Activated CD4-positive, alpha-beta T cell treated with anti-CD3 and anti-CD28 coated beads, Interleukin-2, amount 50 U/mL, for 4 hours (primary cell): ENCODE data around the gene NAA25.
"Not testable (repeated sequence)": the region's sequence is repeated elsewhere in the genome, so short reads cannot be mapped to it uniquely, and the experiment has no call there.

Experiments
- DNase-seq, 2 experiments: peaks; one replicate each; pipeline ENCODE4 v3.0.0-alpha.2; 2020

The NAA25 gene

DNA sequence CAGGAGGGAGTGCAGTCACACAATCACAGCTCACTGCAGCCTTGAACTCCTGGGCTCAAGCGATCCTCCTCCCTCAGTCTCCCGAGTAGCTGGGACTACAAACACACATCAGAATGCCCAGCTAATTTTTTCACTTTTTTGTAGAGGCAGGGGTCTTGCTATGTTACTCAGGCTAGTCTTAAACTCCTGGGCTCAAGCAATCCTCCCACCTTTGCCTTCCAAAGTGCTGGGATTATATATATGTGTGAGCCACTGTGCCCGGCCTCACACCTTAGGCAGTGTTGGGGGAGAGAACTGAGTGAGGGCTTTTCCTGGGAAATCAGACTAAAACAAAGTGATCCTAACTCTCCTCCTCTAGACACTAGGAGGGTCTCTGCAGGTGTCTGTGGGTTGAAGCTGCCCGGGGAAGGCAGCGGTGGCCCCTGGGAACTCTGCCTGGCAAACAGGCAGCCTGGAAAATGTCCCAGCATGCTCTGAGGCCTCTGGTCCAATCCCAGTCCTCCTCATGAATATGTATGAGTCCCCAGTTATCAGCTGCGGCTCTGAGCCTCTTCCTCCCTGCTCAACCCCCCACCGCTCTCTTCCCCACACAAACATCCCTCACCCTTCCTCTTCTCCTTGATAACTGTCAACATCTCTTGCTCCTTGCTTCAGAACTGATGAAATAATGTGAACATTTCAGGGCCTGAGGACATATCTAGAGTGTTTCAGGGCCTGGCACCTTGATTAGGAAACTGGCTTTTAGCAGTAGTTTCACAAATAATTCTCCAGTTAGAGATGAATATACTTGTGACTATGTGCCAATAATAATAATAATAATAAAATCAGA is 7.9 kb upstream of the NAA25 start:
- no peak for DNase-seq

DNA sequence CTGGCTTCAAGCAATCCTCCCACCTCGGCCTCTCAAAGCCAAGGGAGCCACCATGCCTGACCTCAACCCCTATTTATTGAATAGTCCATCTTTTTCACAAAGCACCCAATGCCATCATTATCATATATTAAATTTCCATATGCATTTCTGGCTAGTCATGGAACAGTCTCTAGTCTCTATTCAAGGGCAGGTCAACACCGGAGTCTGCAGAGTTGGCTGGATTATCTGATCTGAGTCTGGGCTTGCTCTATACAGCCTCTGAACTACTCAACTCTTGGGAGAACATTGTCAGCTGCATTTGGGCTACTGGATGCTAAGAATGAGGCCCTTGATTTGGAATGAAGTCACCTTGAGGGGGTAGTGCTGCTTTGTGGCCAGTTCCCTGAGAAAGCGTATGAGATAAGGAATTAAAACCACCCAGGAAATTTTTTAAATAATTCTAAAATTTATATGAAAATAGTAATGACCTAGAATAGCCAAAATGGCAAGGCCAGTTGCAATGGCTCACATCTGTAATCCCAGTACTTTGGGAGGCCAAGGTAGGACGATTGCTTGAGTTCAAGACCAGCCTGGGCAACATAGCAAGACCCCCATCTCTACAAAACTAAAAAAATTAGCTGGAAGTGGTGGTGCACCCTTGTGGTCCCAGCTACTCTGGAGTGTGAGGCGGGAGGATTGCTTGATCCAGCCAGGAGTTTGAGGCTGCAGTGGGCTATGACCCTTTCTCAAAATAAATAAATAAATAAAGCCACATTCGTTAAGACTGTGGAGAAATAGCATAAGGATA is 6.9 kb upstream of the NAA25 start:
- no peak for DNase-seq

DNA sequence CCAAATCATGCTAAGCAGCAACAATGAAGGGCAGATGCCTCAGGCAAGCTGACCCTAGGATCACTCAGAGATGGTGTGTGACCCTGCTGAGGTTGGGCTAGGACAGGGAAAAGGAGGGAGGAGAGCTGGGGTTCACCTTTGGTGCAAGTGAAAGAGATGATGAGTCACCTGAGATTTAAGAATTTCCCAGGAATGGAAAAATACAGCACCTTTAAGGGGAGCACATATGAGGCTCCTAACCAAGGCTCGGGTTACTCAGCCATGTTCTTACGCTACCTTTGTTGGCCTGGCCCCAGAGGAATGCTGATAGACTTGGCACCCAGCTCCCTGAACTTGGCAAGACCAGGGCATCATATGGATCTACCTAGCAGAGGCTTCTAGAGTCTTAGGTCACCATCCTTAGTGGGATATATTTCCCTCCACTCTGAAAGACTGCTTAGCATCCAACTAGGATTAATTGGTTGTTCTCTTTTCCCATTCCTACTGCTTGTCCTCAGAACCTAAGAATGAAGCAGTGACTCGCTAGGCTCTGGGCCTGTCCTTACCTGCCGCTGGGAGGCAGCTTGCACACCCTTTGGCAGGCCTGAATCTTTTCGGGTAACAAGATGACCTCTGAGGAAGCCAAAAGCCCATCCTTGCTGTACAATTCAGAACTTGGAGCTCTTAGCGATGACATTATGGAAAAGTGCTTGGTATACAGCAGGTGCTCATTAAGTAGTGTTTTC is 4.0 kb upstream of the NAA25 start:
- no peak for DNase-seq

DNA sequence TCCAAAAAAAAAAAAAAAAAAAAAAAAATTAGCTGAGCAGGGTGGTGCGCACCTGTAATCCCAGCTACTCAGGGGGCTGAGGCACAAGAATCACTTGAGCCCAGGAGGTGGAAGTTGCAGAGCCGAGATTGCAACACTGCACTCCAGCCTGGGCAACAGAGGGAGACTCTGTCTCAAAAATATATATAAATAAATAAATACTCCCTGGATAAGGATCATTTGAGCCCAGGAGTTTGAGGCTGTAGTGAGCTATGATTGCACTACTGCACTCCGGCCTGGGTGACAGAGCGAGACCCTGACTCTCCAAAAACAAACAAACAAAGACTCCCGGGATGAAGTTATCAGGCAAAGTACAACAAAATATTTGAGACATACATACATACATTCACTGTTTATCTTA is 3.3 kb upstream of the NAA25 start:
- no peak for DNase-seq

DNA sequence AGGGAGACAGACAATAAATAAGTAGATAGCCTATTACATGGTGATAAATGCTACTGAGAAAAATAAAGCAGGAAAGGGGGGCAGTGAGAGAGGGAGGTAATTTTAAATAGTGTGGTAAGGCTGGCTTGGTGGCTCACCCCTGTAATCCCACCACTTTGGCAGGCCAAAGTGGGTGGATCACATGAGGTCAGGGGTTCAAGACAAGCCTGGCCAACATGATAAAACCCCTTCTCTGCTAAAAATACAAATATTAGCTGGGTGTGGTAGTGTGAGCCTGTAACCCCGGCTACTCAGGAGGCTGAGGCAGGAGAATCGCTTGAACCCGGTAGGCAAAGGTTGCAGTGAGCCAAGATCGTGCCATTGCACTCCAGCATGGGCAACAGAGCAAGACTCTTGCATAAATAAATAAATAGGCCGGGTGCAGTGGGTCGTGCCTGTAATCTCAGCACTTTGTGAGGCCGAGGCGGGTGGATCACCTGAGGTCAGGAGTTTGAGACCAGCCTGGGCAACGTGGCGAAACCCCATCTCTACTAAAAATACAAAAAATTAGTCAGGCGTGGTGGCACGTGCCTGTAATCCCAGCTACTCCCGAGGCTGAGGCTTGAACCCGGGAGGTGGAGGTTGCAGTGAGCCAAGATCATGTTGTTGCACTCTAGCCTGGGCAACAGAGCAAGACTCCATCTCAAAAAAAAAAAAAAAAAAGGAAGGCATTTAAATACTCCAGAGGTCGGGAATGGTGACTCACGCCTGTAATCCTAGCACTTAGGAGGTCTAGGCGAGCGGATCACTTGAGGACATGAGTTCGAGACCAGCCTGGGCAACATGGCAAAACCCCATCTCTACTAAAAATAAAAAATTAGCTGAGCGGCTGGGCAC is 2.4 kb upstream of the NAA25 start:
- not testable (repeated sequence) for DNase-seq

DNA sequence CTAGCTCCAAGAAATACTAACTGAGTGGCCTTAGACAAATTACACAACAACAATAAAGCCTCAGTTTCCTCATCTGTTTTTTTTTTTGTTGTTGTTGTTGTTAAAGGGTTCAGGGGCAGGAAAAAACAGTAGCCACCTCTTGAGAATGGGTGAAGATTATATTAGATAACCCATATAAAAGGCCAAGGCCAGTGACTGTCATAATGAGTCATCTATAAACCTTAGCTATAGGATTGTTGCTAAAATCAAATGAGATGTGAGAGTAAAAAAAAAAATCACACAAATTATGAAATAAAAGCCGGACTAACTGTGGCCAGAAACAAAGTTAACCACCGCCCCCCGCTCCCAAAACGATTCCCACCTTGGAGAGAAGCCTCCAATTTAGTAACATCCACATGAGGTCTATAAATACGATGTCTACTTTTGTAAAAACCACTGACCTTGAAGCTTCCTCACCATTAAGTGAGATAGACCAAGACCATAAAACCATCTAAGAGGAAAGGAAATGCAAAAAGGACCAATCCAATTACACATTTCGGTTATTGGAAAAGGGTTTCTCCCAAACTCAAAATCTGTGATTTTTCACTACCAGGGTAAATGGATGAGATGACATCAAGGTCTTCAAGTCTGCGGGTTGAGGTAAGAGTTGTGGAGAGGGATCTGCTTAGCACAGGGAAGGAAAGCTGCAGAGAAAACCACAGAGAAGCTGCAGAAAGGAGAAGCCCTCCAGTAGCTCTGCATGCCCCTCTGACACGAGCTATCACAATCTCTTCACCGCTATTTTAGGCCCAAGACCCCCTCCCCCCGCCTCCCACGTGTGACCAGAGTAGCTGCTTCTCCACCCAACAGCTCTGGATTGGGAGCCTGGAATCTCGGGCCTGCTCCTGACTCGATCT is 1.0 kb downstream of the NAA25 start:
- DNase-seq, result no peak

DNA sequence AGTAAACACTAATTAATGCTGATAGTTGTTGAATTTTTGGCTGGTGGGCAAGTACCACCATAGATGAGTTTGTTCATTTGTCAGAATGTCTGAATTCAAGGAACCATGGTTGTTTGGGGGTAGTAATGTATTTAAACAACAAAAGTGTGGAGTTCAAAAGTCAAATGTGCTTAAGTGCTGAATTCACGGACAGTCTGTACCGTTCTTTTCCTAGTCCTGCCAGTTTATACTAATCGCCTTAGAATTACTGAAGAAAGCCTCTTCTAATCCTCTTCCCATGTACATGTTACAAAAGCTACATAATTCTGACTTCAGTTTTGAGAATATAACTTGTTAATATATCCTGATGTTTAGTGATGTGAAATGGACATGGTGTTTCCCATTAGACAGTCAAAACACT is 2.7 kb downstream of the NAA25 start:
- DNase-seq, result no peak

DNA sequence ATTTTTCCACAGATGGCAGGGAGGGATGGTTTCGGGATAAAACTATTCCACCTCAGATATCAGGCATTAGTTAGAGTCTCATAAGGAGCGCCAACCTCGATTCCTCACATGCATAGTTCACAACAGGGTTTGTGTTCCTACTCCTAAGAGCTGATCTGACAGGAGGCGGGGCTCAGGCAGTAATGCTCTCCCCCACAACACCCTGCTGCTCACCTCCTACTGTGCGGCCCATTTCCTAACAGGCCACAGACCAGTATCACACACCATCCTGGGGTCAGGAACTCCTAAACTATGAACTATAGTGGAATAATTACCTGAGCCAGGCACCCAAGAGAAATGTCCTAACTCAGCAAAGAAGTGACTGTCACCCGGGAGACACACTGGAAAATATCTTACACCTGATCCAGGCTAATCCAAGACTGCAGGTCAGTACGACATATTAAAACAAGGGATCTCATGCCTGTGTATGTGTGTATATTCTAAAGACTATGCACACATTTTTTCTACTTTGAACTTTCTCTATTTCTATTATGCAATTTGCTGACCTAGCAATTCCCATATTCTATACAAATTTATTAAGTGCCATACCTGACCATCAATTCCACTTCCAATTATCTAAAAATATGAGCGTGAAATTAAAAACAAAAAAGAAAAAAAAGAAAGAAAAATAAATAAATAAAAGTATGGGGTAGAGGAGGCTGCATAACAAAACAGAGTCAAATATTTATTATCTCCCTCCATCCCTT is 4.7 kb downstream of the NAA25 start:
- DNase-seq, result no peak

DNA sequence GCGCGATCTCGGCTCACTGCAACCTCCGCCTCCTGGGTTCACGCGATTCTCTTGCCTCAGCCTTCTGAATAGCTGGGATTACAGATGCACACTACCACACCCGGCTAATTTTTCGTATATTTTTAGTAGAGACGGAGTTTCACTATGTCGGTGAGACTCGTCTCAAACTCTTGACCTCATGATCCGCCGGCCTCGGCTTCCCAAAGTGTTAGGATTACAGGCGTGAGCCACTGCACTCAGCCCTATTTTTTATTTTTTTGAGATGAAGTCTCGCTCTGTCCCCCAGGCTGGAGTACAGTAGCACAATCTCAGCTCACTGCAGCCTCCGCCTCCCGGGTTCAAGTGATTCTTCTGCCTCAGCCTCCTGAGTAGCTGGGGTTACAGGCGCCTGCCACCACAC is 5.8 kb downstream of the NAA25 start:
- not testable (repeated sequence) for DNase-seq

DNA sequence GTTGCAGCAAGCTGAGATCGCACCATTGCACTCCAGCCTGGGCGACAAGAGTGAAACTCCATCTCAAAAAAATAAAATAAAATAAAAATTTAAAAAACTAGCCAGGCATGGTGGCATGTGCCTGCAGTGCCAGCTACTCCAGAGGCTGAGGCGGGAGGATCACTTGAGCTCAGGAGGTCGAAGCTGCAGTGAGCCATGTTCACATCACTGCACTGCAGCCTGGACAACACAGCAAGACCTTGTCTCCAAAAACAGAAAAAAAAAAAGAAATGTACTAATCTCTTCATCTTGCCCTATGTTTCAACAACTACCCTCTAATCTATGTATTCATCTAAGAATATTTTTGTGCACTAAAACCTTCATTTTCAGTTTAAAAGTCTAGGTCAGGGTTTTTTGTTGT is 6.5 kb downstream of the NAA25 start:
- no peak for DNase-seq

DNA sequence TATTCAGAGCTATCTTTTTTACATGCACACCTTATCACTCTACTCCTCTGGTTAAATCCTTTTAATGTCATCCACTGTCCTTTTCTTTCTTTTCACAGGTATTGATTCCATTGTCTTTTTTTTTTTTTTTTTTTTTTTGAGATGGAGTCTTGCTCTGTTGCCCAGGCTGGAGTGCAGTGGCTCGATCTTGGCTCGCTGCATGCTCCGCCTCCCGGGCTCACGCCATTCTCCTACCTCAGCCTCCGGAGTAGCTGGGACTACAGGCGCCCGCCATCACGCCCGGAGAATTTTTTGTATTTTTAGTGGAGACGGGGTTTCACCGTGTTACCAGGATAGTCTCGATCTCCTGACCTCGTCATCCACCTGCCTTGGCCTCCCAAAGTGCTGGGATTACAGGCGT is 8.1 kb downstream of the NAA25 start:
- not testable (repeated sequence) for DNase-seq

DNA sequence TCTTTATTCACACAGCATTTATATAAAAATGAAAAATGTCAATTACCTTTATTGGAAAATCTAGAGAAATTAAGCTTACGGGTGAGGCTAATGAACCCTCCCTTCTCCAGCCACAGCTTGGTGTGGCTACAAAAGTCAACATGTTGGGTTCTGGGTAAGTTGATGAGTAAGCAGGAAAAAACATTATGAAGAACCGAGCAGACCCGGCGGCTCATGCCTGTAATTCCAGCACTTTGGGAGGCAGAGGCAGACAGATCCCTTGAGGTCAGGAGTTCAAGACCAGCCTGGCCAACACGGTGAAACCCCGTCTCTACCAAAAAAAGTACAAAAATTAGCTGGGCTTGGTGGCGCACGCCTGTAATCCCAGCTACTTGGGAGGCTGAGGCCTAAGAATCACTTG is 10.9 kb downstream of the NAA25 start:
- no peak for DNase-seq

DNA sequence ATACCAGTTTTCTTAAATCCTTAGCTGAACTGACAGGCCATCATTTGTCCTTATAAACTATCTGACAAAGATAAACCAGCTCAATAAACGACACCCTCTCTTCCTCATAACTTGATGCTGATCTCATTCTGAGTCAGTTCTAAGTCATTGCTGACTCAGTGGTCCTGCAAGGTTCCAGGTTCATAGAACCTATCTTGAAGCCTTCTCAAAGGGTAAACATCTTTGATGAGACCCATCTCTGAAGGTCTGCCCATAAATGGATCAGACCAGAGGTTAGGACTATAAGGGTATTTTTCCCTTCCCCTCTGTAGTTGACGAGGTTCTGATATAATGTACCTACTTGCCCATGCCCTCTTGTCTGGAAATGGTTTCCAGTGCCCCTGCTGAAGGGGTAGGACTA is 11.9 kb downstream of the NAA25 start:
- no peak for DNase-seq

DNA sequence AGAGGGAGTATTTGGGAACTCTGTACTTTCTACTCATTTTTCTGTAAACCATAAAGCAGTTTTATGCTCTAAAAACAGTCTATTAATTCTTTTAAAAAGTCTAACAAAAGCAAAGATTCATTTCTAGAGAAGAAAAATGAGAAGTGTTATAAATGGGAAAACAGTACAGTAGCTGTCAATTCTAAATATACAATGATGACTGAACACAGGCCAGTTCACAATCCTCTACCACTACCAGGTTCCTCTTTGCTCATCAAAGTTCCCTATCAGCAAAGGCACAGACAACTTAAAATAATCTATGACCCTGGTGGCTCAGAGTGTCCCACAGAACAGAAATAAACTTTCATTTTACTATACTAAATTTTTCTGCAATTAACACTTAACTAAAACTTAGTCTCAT is 12.5 kb downstream of the NAA25 start:
- no peak for DNase-seq

DNA sequence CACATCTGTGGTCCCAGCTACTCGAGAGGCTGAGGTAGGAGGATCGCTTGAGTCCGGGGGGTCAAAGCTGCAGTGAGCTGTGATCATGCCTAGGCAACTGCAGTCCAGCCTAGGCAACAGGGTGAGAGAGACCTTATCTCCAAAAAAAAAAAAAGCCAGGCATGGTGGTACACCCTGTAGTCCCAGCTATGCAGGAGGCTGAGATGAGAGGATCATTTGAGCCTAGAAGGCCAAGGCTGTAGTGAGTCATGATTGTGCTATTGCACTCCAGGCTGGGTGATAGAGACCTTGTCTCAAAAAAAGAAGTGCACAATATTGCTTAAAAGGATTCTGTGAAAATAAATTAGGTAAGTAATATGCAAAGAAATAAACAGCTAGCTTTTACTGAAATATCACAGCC is 17.0 kb downstream of the NAA25 start:
- DNase-seq, result no peak

DNA sequence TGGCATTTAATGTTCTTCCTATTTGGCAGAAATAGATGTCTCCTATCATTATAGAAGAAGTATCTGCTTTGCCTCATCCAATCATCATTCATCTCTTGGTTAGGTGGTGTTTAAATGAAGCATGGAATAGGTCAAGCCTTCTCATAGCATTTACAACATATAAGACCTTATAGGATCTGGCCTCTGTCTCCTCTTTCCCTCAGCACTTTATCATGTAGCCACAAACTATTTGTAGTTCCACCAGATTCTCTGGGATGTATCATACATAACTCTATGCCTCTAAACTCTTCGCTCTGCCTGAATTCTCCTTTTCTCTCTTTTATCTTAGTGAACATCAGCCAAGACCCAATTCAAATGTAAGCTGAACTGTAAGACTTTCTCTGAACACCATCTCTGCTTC is 20.7 kb downstream of the NAA25 start:
- DNase-seq, result no peak

DNA sequence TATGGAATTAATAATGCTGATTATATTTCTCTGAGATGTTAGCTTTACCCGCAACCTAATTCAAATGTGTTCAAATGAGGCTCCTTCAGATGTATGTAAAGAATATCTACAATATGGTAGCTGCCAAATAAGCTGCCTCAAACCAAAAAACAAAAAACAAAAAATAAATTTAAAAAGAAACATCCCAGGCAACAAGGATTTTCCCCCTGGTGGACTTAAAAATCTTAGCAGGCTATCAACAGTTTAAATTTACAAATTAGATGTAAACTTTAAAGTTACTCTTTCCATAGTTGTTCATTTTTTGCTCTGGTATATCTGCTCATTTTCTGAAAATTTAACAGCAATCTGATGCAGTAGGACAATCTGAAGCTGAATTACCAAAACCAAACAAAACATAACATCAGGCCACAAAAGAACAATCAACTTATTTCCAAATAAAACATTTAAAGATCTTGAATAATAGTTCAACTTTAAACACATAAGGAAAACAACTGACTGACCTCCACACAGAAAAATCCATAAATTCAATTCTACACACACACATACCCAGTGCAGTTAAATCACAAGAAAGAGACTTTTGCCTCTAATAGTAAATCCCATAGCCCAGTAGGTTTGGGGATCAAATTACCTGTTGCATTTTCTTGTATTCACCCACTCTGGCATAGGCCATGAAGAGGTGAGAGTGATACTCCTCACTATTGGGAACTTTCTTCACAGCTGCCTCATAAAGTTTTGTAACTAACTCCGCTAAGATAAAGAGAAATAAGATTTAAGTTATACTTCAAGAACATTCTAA is 21.3 kb downstream of the NAA25 start:
- no peak for DNase-seq

DNA sequence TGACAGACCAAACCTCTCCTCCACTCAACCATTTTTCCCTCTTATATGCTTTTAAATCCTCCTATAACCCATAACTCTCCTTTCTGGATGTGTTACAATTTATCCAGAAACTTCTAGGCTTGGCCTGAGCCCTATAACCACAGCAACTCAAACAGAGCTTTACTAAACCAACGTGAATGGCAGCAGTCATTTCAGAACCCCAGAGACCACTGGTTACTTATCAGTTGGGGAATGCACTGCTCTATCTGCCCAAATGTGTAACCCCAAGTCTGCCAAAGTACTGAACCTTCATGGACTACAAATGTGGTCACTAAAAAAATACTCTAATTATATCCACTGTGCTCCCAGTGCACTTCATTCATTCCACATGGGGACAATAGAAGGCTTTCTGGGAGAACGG is 42.0 kb downstream of the NAA25 start:
- DNase-seq, result no peak

DNA sequence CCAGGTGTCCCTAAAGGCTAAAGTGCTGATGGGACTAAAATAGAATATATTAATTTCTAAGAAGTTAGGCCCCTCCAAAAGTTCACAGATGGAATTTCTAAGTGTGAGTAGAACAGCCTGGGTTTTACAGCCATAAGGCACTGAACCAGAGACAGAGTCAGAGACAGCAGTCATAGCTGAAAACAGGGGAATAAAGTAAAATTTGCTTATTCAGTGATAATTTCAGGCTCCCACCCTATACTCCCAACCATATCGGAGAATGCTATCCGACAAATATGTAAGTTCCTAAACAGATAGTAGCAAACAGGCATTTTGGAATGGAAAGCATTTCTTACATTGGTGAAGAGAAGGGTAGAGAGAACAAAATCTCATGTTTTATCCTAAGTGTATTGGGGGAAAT is 45.3 kb downstream of the NAA25 start:
- no peak for DNase-seq

DNA sequence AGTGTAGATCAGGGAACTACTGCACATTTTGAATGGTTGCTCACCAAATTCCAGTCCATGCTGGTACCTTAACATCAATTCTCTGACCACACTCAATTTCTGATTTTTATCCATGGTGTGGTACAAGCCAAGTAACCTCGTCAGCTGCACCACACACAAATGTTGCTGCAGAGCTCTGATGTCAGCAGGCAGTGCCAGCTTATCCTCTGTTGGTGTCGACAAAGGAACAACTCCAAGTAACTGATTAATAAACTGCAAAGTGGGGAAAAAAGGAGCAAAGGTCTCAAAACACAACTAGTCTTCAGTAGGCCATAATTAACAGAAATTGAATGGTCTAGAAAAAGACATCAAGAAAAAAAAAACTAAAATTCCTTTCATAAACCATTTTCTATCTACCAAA is 47.4 kb downstream of the NAA25 start:
- no peak for DNase-seq
